CD14-positive monocyte (primary cell): ENCODE data around the gene SLIT1. TPM values are rescaled to one million over a fixed set of nuclear protein-coding genes. Genes with fewer than 3 reads are reported as not detected.

Source experiments
- DNase-seq, 3 donors: peaks; one replicate each; pipeline ENCODE4 v3.0.0-alpha.2; 2011 to 2022
- H2AFZ ChIP-seq: 2 replicates; pipeline ENCODE4 v1.6.0; 2012; ENCODE audit warnings: mild to moderate bottlenecking, low read depth, low read length, inconsistent platforms; ENCODE audit not compliant: insufficient read depth, poor library complexity, severe bottlenecking
- H3K27ac ChIP-seq, 2 donors: 1 replicate in 1 of 2; 2 replicates in 1 of 2; pipeline ENCODE4 v1.5.1; 2012 to 2013; ENCODE audit warnings: low read length in 2 of 2, control low read depth in 1 of 2, inconsistent platforms in 1 of 2, low read depth in 1 of 2, mild to moderate bottlenecking in 1 of 2
- H3K27me3 ChIP-seq, 2 donors: one replicate each; pipeline versions ENCODE4 v1.6.0 to v1.6.1; 2011 to 2013; ENCODE audit warnings: low read length in 2 of 2; ENCODE audit not compliant: control insufficient read depth in 2 of 2, insufficient read depth in 2 of 2
- H3K36me3 ChIP-seq, 2 donors: replicated peaks in 1 of 2; 1 replicate in 1 of 2; 2 replicates in 1 of 2; pipeline versions ENCODE4 v1.5.1 to v1.6.1; 2012 to 2013; ENCODE audit warnings: low read length in 2 of 2, control low read depth in 1 of 2, inconsistent platforms in 1 of 2, mild to moderate bottlenecking in 1 of 2; ENCODE audit not compliant: insufficient read depth in 2 of 2, control insufficient read depth in 1 of 2
- H3K4me1 ChIP-seq, 2 donors: 1 replicate in 1 of 2; 2 replicates in 1 of 2; pipeline versions ENCODE4 v1.5.1 to v1.6.1; 2012 to 2013; ENCODE audit warnings: low read length in 2 of 2, control low read depth in 1 of 2, inconsistent platforms in 1 of 2, mild to moderate bottlenecking in 1 of 2, moderate library complexity in 1 of 2; ENCODE audit not compliant: insufficient read depth in 2 of 2, control insufficient read depth in 1 of 2
- H3K4me2 ChIP-seq: replicated peaks from 2 replicates; pipeline ENCODE3; 2012; ENCODE audit warnings: low read length, moderate library complexity, mild to moderate bottlenecking; ENCODE audit not compliant: poor library complexity, severe bottlenecking; ENCODE audit errors: extremely low read depth
- H3K4me3 ChIP-seq, 3 experiments: fragments of 200-600 bp in 1 of 3; sonication (generic) in 1 of 3; replicated peaks in 1 of 3; 1 replicate in 2 of 3; 2 replicates in 1 of 3; pipeline ENCODE4 v1.5.1; 2011 to 2013; ENCODE audit warnings: low read length in 3 of 3, mild to moderate bottlenecking in 3 of 3, control low read depth in 2 of 3, low read depth in 2 of 3, inconsistent platforms in 1 of 3, moderate library complexity in 1 of 3
- H3K79me2 ChIP-seq: 2 replicates; pipeline ENCODE4 v1.6.0; 2012; ENCODE audit warnings: mild to moderate bottlenecking, control low read depth, inconsistent platforms, low read length, moderate library complexity; ENCODE audit not compliant: insufficient read depth
- H3K9ac ChIP-seq: 2 replicates; pipeline ENCODE4 v1.6.0; 2017; ENCODE audit warnings: low read length, mild to moderate bottlenecking; ENCODE audit not compliant: insufficient read depth, poor library complexity, severe bottlenecking
- H3K9me3 ChIP-seq, 2 donors: replicated peaks in 1 of 2; 1 replicate in 1 of 2; 2 replicates in 1 of 2; pipeline versions ENCODE4 v1.5.1 to v1.6.1; 2012 to 2013; ENCODE audit warnings: low read length in 2 of 2, control low read depth in 1 of 2; ENCODE audit not compliant: control insufficient read depth in 1 of 2, insufficient read depth in 1 of 2
- H4K20me1 ChIP-seq: 2 replicates; pipeline ENCODE4 v1.6.0; 2012; ENCODE audit warnings: mild to moderate bottlenecking, low read length, control low read depth, moderate library complexity; ENCODE audit not compliant: insufficient read depth
- H3K27ac Mint-ChIP-seq, 7 donors: one replicate each; pipeline ENCODE4 v1.8.0; 2020; ENCODE audit warnings: mild to moderate bottlenecking in 7 of 7, mixed read lengths in 7 of 7, moderate library complexity in 6 of 7, inconsistent platforms in 2 of 7
- H3K27me3 Mint-ChIP-seq, 3 donors: one replicate each; pipeline ENCODE4 v1.8.0; 2021 to 2022; ENCODE audit warnings: low read depth in 3 of 3, mild to moderate bottlenecking in 3 of 3, mixed read lengths in 3 of 3, moderate library complexity in 3 of 3, inconsistent platforms in 1 of 3
- H3K36me3 Mint-ChIP-seq, 2 donors: one replicate each; pipeline ENCODE4 v1.8.0; 2020; ENCODE audit warnings: mixed read lengths in 2 of 2, inconsistent platforms in 1 of 2, mild to moderate bottlenecking in 1 of 2
- H3K4me1 Mint-ChIP-seq: one replicate; pipeline ENCODE4 v1.8.0; 2020; ENCODE audit warnings: mild to moderate bottlenecking, mixed read lengths
- H3K4me3 Mint-ChIP-seq, 2 donors: one replicate each; pipeline ENCODE4 v1.8.0; 2020; ENCODE audit warnings: mild to moderate bottlenecking in 2 of 2, mixed read lengths in 2 of 2, moderate library complexity in 1 of 2
- H3K9me3 Mint-ChIP-seq, 7 donors: one replicate each; pipeline ENCODE4 v1.8.0; 2020 to 2022; ENCODE audit warnings: mixed read lengths in 7 of 7, mild to moderate bottlenecking in 6 of 7, moderate library complexity in 6 of 7, inconsistent platforms in 2 of 7
- WGBS: methylation state at CpG from one replicate; pipeline ENCODE4 v1.1.5; 2013; ENCODE audit warnings: missing lambda C conversion rate; ENCODE audit not compliant: insufficient coverage; 5-methylcytosine and 5-hydroxymethylcytosine counted together
- intact Hi-C, 2 donors: fragments of 100-400 bp; cut with micrococcal nuclease; formaldehyde crosslinking; loops; one replicate each; pipeline versions ENCODE4 v1.15.0 to v1.15.1; 2023
- polyA plus RNA-seq, 3 donors: library from polyadenylated mRNA; depleted of rRNA in 1 of 3; unstranded in 2 of 3; stranded (reverse) in 1 of 3; fragments of 300-500 nt in 2 of 3; fragments of >200 nt in 1 of 3; fragmentation: Illumina TruSeq in 2 of 3; gene quantifications; 1 replicate in 2 of 3; 2 replicates in 1 of 3; pipeline ENCODE4 v1.2.3, GENCODE V29; 2012 to 2021
- TF ChIP-seq, protein P1 (sequence below): fragments of 200-600 bp; IDR thresholded peaks from one replicate; pipeline ENCODE4 v1.8.0; 2022; ENCODE audit warnings: antibody characterized with exemption, mild to moderate bottlenecking

Gene SLIT1
- polyA plus RNA-seq, 3 donors = 0.05 to 0.81 (median 0.16) TPM

DNA sequence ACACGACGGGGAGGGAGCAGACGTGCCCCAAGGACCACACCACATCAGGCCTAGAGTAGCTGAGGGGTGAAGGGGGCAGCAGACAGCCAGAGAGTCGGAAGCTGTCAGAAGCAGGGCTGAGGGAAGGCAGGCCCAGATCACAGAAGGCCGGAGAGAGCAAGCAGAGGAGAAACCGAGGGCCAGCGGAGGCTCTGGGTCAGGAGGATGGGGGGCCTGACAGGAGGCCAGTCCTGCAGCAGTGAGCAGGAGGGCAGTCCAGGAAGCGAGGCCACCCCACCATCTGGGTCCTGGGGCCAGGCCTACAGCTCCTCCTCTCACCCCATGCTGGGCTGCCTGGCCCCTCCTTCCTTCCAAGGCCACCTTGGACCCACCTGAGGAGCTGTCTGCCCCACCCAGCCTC, 20.3 kb downstream of the SLIT1 start:
- H3K36me3 ChIP-seq = no peaks in the 10 kb centered on the region
- Mint-ChIP-seq H3K27me3 (peaks cover 2 to 13% (median 3%) of the 10 kb centered on the region in 3 donors), H3K9me3 (peaks cover 0 to 3% (median 2%) of the 10 kb centered on the region in 7 donors), H3K36me3 (no peaks in the 10 kb centered on the region), H3K4me3 (no peak overlapping the region), H3K4me1 (no peaks in the 10 kb centered on the region), H3K27ac (no peak overlapping the region)
- intact Hi-C loops = no loop called here
- H3K9me3 ChIP-seq = no peaks in the 10 kb centered on the region
- no peaks in the 10 kb centered on the region for H3K27me3 ChIP-seq
- WGBS = 92% methylated on average over 6 of the region's 8 CpGs
- no peaks in the 10 kb centered on the region for H3K4me1 ChIP-seq
- no peak overlapping the region for H2AFZ ChIP-seq
- H3K4me2 ChIP-seq = no peak overlapping the region
- H3K4me3 ChIP-seq = no peak overlapping the region
- no peaks in the 10 kb centered on the region for H4K20me1 ChIP-seq
- H3K27ac ChIP-seq = no peak overlapping the region
- TF ChIP-seq, protein P1, sequence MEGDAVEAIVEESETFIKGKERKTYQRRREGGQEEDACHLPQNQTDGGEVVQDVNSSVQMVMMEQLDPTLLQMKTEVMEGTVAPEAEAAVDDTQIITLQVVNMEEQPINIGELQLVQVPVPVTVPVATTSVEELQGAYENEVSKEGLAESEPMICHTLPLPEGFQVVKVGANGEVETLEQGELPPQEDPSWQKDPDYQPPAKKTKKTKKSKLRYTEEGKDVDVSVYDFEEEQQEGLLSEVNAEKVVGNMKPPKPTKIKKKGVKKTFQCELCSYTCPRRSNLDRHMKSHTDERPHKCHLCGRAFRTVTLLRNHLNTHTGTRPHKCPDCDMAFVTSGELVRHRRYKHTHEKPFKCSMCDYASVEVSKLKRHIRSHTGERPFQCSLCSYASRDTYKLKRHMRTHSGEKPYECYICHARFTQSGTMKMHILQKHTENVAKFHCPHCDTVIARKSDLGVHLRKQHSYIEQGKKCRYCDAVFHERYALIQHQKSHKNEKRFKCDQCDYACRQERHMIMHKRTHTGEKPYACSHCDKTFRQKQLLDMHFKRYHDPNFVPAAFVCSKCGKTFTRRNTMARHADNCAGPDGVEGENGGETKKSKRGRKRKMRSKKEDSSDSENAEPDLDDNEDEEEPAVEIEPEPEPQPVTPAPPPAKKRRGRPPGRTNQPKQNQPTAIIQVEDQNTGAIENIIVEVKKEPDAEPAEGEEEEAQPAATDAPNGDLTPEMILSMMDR = no peak
- no peaks in the 10 kb centered on the region for H3K79me2 ChIP-seq
- no peak overlapping the region for H3K9ac ChIP-seq
- DNase-seq = no peak

DNA sequence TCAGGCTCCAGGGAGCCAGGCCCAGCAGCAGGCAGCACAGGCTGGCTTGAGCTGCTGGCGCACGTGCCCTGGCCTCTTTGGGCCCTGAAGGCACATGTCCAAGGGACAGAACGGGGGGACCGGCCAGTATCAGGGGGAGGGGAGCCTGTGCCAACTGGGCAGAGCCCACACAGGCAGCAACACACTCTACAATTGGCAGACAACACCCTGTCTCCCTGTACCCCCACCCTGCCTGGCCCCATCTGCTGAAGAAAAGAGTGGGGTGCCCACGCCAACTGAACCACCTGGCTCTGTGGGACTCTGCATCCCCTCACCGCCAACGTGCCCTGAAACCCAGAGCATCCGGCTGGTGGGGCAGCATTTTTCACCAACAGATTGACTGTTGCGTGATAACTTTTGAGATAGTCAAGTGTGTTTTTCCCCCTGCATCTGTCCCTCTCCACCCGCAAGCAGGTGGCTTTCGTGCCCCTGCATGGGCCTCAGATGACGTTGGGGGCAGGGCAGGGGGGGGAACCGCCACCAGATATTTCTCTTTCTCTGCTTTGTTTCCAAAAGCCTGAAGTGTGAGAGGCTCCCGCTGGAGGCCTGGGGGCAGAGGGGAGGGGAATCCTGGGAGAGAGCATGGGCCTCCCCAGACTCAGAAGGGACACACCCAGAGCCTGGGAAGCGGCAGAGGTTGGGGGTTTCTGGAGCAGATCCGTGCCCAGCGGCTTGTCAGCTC, 21.8 kb downstream of the SLIT1 start:
- Mint-ChIP-seq H3K4me3 (no peak overlapping the region), H3K36me3 (no peaks in the 10 kb centered on the region), H3K27me3 (peaks cover 0 to 5% (median 3%) of the 10 kb centered on the region in 3 donors), H3K27ac (no peak overlapping the region), H3K9me3 (peaks cover 0 to 5% (median 2%) of the 10 kb centered on the region in 7 donors), H3K4me1 (no peaks in the 10 kb centered on the region)
- H3K4me2 ChIP-seq = no peak overlapping the region
- H3K9ac ChIP-seq = no peak overlapping the region
- H3K4me3 ChIP-seq = no peak overlapping the region
- no peaks in the 10 kb centered on the region for H3K27me3 ChIP-seq
- TF ChIP-seq, protein P1 = no peak
- H3K4me1 ChIP-seq = no peaks in the 10 kb centered on the region
- H4K20me1 ChIP-seq = no peaks in the 10 kb centered on the region
- no peaks in the 10 kb centered on the region for H3K36me3 ChIP-seq
- 87% methylated on average over 9 of the region's 17 CpGs for WGBS
- H3K9me3 ChIP-seq = no peaks in the 10 kb centered on the region
- no peaks in the 10 kb centered on the region for H3K79me2 ChIP-seq
- H2AFZ ChIP-seq = no peak overlapping the region
- intact Hi-C loops = no loop called here
- H3K27ac ChIP-seq = no peak overlapping the region
- no peak for DNase-seq
